Suprapubic skin (tissue), 4 donors: ENCODE results near the gene PIK3R1. TPM values are rescaled to one million over a fixed set of nuclear protein-coding genes. Genes with fewer than 3 reads are reported as not detected.

Source experiments
- DNase-seq, 2 donors: peaks; one replicate each; pipeline ENCODE4 v3.0.0-alpha.2; 2019; ENCODE audit warnings: low spot score in 2 of 2
- H3K27ac ChIP-seq: fragments of 200-600 bp; sonication (generic); one replicate; pipeline ENCODE4 v1.5.1; 2019
- H3K27me3 ChIP-seq: fragments of 200-600 bp; sonication (generic); one replicate; pipeline ENCODE4 v1.5.1; 2019
- H3K36me3 ChIP-seq: fragments of 200-600 bp; sonication (generic); one replicate; pipeline ENCODE4 v1.5.1; 2019
- H3K4me1 ChIP-seq: fragments of 200-600 bp; sonication (generic); one replicate; pipeline ENCODE4 v1.5.1; 2019
- H3K4me3 ChIP-seq: fragments of 200-600 bp; sonication (generic); one replicate; pipeline ENCODE4 v1.5.1; 2019; ENCODE audit warnings: mild to moderate bottlenecking
- H3K9me3 ChIP-seq: fragments of 200-600 bp; sonication (generic); one replicate; pipeline ENCODE4 v1.5.1; 2019
- CTCF ChIP-seq, 2 donors: fragments of 200-600 bp in 1 of 2; fragments of 450-650 bp in 1 of 2; sonication (generic) in 1 of 2; IDR thresholded peaks; one replicate each; pipeline ENCODE4 v1.5.1; 2016 to 2019; ENCODE audit warnings: antibody characterized with exemption in 2 of 2, mild to moderate bottlenecking in 1 of 2, moderate library complexity in 1 of 2
- EP300 ChIP-seq: sonication (generic); formaldehyde crosslinking; IDR thresholded peaks from one replicate; pipeline ENCODE4 v1.6.1; 2017; ENCODE audit warnings: antibody characterized with exemption
- POLR2A ChIP-seq, 2 donors: fragments of 450-650 bp; IDR thresholded peaks; one replicate each; pipeline ENCODE4 v1.6.1; 2017; ENCODE audit warnings: antibody characterized with exemption in 2 of 2, mild to moderate bottlenecking in 2 of 2, moderate library complexity in 2 of 2
- POLR2AphosphoS5 ChIP-seq, 3 donors: sonication (generic); formaldehyde crosslinking; IDR thresholded peaks; one replicate each; pipeline ENCODE4 v1.6.1; 2017; ENCODE audit warnings: antibody characterized with exemption in 3 of 3
- WGBS: methylation state at CpG from one replicate; pipeline ENCODE4 v1.1.5; 2018; 5-methylcytosine and 5-hydroxymethylcytosine counted together
- total RNA-seq, 4 donors: library from RNA; depleted of rRNA; stranded (reverse); fragments of >200 nt; gene quantifications; one replicate each; pipeline ENCODE4 v1.1.0, GENCODE V29; 2016

Gene PIK3R1
- total RNA-seq, 4 donors from 2014 or later = 96.5 to 257 (median 181) TPM

- Histone ChIP-seq H3K27ac (no peak overlapping the region), H3K36me3 (no peaks in the 10 kb centered on the region), H3K9me3 (no peaks in the 10 kb centered on the region), H3K4me1 (peaks cover 50% of the 10 kb centered on the region), H3K4me3 (peak overlapping the region; percentile 91), H3K27me3 (no peaks in the 10 kb centered on the region)
- TF ChIP-seq POLR2AphosphoS5 (IDR thresholded peaks at IDR 0.05) (no peak), EP300 (no peak), POLR2A (IDR thresholded peaks at IDR 0.05) (no peak), CTCF (IDR thresholded peaks at IDR 0.05) (no peak)
- DNase-seq = no peak
- 72% methylated on average over 3 of the region's 3 CpGs for WGBS
These were observed 3.7 kb downstream of the PIK3R1 start for GRCh38 chr5:68219161-68219816.

GRCh38 chr5:68220260-68220659 lies 4.7 kb downstream of the PIK3R1 start:
- Histone ChIP-seq H3K27ac (no peak overlapping the region), H3K4me1 (peaks cover 55% of the 10 kb centered on the region), H3K4me3 (peak overlapping the region; percentile 91), H3K9me3 (no peaks in the 10 kb centered on the region), H3K36me3 (no peaks in the 10 kb centered on the region), H3K27me3 (no peaks in the 10 kb centered on the region)
- TF ChIP-seq EP300 (no peak), POLR2AphosphoS5 (IDR thresholded peaks at IDR 0.05) (no peak), CTCF (IDR thresholded peaks at IDR 0.05) (no peak), POLR2A (IDR thresholded peaks at IDR 0.05) (no peak)
- DNase-seq = no peak
- WGBS = 80% methylated on average over 7 of the region's 7 CpGs

- Histone ChIP-seq H3K9me3 (no peaks in the 10 kb centered on the region), H3K4me3 (peak overlapping the region; percentile 91), H3K27me3 (no peaks in the 10 kb centered on the region), H3K27ac (no peak overlapping the region), H3K4me1 (peaks cover 61% of the 10 kb centered on the region), H3K36me3 (peaks cover under 1% of the 10 kb centered on the region)
- TF ChIP-seq POLR2A (IDR thresholded peaks at IDR 0.05) (no peak), POLR2AphosphoS5 (IDR thresholded peaks at IDR 0.05) (no peak), CTCF (IDR thresholded peaks at IDR 0.05) (no peak), EP300 (no peak)
- no peak for DNase-seq
- 95% methylated on average over 2 of the region's 2 CpGs for WGBS
These were observed 5.4 kb downstream of the PIK3R1 start for GRCh38 chr5:68220914-68221313.

- TF ChIP-seq POLR2AphosphoS5 (IDR thresholded peaks at IDR 0.05) (no peak), EP300 (no peak), POLR2A (IDR thresholded peaks at IDR 0.05) (no peak)
- no peak for DNase-seq
- Histone ChIP-seq H3K27me3 (no peaks in the 10 kb centered on the region), H3K36me3 (peaks cover 6% of the 10 kb centered on the region), H3K9me3 (no peaks in the 10 kb centered on the region), H3K27ac (no peak overlapping the region), H3K4me3 (peak overlapping the region; percentile 23), H3K4me1 (peaks cover 66% of the 10 kb centered on the region)
- 70% methylated on average over 1 of the region's 1 CpG for WGBS
These were observed 5.9 kb downstream of the PIK3R1 start for GRCh38 chr5:68221488-68221887.

GRCh38 chr5:68222310-68222709 lies 6.8 kb downstream of the PIK3R1 start:
- Histone ChIP-seq H3K36me3 (peaks cover 12% of the 10 kb centered on the region), H3K4me3 (peak overlapping the region; percentile 23), H3K27ac (no peak overlapping the region), H3K4me1 (peaks cover 70% of the 10 kb centered on the region), H3K9me3 (no peaks in the 10 kb centered on the region), H3K27me3 (no peaks in the 10 kb centered on the region)
- no peak for DNase-seq
- no peak for TF ChIP-seq EP300
- no peak for TF ChIP-seq POLR2AphosphoS5 (IDR thresholded peaks at IDR 0.05)
- no peak for TF ChIP-seq CTCF (IDR thresholded peaks at IDR 0.05)
- TF ChIP-seq POLR2A (IDR thresholded peaks at IDR 0.05) = no peak
- 73% methylated on average over 3 of the region's 3 CpGs for WGBS
